D721Med (cell line): ENCODE data around the gene ASB10.

ENCODE experiments used
- DNase-seq: peaks from one replicate; pipeline ENCODE4 v3.0.0; 2011; ENCODE audit warnings: low spot score; ENCODE audit not compliant: insufficient read length
- FAIRE-seq: peaks from 2 replicates; lab custom pipeline; 2011; peaks lifted over from hg19 to GRCh38; lab: Jason Lieb, UNC
- CTCF ChIP-seq: IDR thresholded peaks from 2 replicates; pipeline ENCODE4 v1.5.1; 2012; ENCODE audit warnings: mild to moderate bottlenecking, control low read depth; ENCODE audit not compliant: insufficient read depth; ENCODE audit errors: missing control alignments

The ASB10 gene

GRCh38 chr7:151125846-151126481 lies 61.1 kb downstream of the ASB10 start:
- FAIRE-seq (no peak), DNase-seq (no peak)
- no peak for TF ChIP-seq CTCF
